ENCODE data around the gene DLEU7. TPM values are rescaled to one million over a fixed set of nuclear protein-coding genes. Genes with fewer than 3 reads are reported as not detected.

Gene DLEU7
- total RNA-seq, 1 experiment from 2014 or later, result 1.5 TPM

DNA sequence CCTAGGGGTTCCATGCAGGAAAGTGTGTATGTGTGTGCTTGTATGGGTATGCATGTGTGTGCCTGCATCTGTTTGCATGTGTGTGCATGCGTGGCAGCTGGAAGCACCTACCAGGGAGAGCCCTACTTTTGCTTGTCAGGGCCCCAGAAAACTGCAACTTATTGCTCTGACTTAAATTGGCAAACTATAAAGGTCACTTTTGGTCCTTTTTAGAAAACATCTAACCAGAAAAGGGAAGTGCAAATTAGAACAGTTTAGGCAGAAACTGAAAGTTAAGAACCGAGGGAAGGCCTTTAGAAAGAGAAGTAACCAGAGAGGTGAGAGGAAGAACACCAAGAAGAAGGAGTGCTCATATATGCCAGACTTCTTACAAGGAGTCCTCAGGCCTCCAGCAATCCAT is 32.5 kb downstream of the DLEU7 start:
- no peak overlapping the region for H4K5ac ChIP-seq (ENCODE audit: insufficient read length, low read depth, low read length)
- no peaks in the 10 kb centered on the region for H3K36me3 Mint-ChIP-seq (ENCODE audit: insufficient read depth in 1 of 3, low read depth in 3 of 3)
- no peak overlapping the region for H2AK5ac ChIP-seq (ENCODE audit: insufficient read length, low read length)
- no peaks in the 10 kb centered on the region for H3K27me3 Mint-ChIP-seq (ENCODE audit: low read depth)
- H2BK5ac ChIP-seq (ENCODE audit: insufficient read length, low read length), result no peak overlapping the region
- no peak overlapping the region for H3K9ac ChIP-seq (ENCODE audit: extremely low read depth, insufficient read length, low read length)
- no peak overlapping the region for H3K14ac ChIP-seq (ENCODE audit: insufficient read depth, low read length)
- no peak overlapping the region for H3K4me3 Mint-ChIP-seq
- no peak for TF ChIP-seq CTCF (conservative IDR thresholded peaks at IDR 0.05)
- WGBS (ENCODE audit: extremely low coverage, insufficient read length, low lambda C conversion rate), result no CpG with 5 or more reads among the region's 2 CpGs
- no peak overlapping the region for H3K23ac ChIP-seq (ENCODE audit: insufficient read length, low read depth, low read length)
- H3K9me3 Mint-ChIP-seq, result no peaks in the 10 kb centered on the region
- no peak overlapping the region for H3T11ph ChIP-seq (ENCODE audit: low read length)
- no peak overlapping the region for H2BK20ac ChIP-seq (ENCODE audit: low read depth, low read length, poor library complexity, severe bottlenecking)
- no peak overlapping the region for H3K4ac ChIP-seq (ENCODE audit: low read depth, low read length)
- H2BK120ac ChIP-seq (ENCODE audit: low read depth, low read length, poor library complexity, severe bottlenecking), result no peak overlapping the region
- H3K79me1 ChIP-seq (ENCODE audit: insufficient read depth, low read depth, low read length, poor library complexity, severe bottlenecking), result no peaks in the 10 kb centered on the region
- no peak overlapping the region for H4K91ac ChIP-seq (ENCODE audit: insufficient read length, low read depth, low read length)
- H3K23me2 ChIP-seq (ENCODE audit: insufficient read length, low read depth, low read length, poor library complexity, severe bottlenecking), result no peaks in the 10 kb centered on the region
- H4K20me1 ChIP-seq (ENCODE audit: control insufficient read depth, insufficient read depth, insufficient read length), result no peaks in the 10 kb centered on the region
- no peak overlapping the region for H3K18ac ChIP-seq (ENCODE audit: insufficient read length, low read depth, low read length)
- H2BK15ac ChIP-seq (ENCODE audit: low read depth, low read length), result no peak overlapping the region
- H3K56ac ChIP-seq (ENCODE audit: insufficient read length, low read depth, low read length), result no peak overlapping the region
- H3K4me1 Mint-ChIP-seq, result no peaks in the 10 kb centered on the region
- no peaks in the 10 kb centered on the region for H3K79me2 ChIP-seq (ENCODE audit: insufficient read depth, low read length)
- H3K4me2 ChIP-seq (ENCODE audit: insufficient read depth, insufficient read length, low read length), result no peak overlapping the region
- no peak for DNase-seq
- no peak overlapping the region for H3K27ac Mint-ChIP-seq
- no peak overlapping the region for H4K8ac ChIP-seq (replicated peaks; ENCODE audit: insufficient read length, low read depth, low read length)
- H3K27me3 ChIP-seq (ENCODE audit: insufficient read depth, low read length), result no peaks in the 10 kb centered on the region
- no peak overlapping the region for H3K27ac ChIP-seq (ENCODE audit: insufficient read length, low read depth, low read length)
- no peak overlapping the region for H2AFZ ChIP-seq (ENCODE audit: low read length)
- no peak overlapping the region for H2BK12ac ChIP-seq (ENCODE audit: insufficient read length, low read depth, low read length)
- H3K4me1 ChIP-seq (ENCODE audit: insufficient read depth, low read length), result no peaks in the 10 kb centered on the region
- H3K9me3 ChIP-seq (ENCODE audit: control insufficient read depth, low read depth, low read length), result no peaks in the 10 kb centered on the region

All from H9 (cell line).